Measurements from ENCODE around the gene PTPRG.

Gene PTPRG

DNA sequence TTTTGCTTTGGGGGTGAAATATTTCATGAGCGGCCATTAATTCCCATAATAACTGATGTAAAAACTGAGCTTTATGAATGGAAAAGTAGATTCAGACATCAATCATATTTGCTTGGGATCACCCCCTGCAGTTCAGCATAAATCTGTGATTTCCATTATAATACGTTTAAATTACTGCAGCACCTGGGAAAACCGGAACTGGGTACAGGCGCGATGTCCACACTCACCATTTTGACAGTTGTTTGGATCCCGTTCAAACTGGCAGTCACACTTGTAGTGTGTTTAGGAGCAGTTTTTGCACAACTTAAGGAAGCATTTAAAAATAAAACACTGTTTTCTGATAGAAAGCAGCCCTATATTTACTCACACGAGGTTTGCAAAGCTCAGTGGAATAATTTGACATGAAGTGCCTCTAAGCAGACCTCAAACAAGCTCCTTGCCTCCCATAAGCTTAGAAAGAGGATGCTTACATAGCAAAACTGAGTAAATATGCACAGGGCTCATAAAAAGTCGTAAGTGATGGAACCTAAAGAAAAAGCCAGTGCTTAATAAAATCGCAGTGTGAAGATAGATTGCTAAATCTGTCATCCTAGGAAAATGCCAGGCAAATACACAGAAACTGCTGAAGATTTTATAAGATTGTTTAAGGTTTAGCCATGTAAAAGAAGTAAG lies 377.6 kb downstream of the PTPRG start:
- Histone ChIP-seq H3K4me1 (ENCODE audit: control insufficient read depth, low read length) (no peaks in the 10 kb centered on the region), H4K20me1 (ENCODE audit: control insufficient read depth, insufficient read depth, low read depth, low read length) (no peaks in the 10 kb centered on the region), H3K9me2 (replicated peaks; ENCODE audit: control insufficient read depth, low read length) (no peaks in the 10 kb centered on the region), H3K4me2 (ENCODE audit: low read length) (no peak overlapping the region), H3F3A (ENCODE audit: control insufficient read depth, insufficient read depth) (no peaks in the 10 kb centered on the region), H3K27ac (ENCODE audit: low read depth, low read length) (no peak overlapping the region), H3K27me3 (ENCODE audit: control insufficient read depth, low read length) (peaks cover 2% of the 10 kb centered on the region; the same call in 1 of the 2 replicates), H3K9me3 (ENCODE audit: control insufficient read depth, insufficient read depth, low read length) (no peaks in the 10 kb centered on the region; the same call in 1 of the 2 replicates), H3K79me2 (ENCODE audit: control insufficient read depth, low read length) (no peaks in the 10 kb centered on the region), H3K4me3 (ENCODE audit: low read length) (no peak overlapping the region), H3K36me3 (ENCODE audit: control insufficient read depth, low read length) (no peaks in the 10 kb centered on the region)
- TF ChIP-seq CTCF (IDR thresholded peaks at IDR 0.05; ENCODE audit: low read depth, low read length, poor library complexity, severe bottlenecking) (no peak), EZH2phosphoT487 (IDR thresholded peaks at IDR 0.05; ENCODE audit: borderline replicate concordance, low read length) (no peak)

DNA sequence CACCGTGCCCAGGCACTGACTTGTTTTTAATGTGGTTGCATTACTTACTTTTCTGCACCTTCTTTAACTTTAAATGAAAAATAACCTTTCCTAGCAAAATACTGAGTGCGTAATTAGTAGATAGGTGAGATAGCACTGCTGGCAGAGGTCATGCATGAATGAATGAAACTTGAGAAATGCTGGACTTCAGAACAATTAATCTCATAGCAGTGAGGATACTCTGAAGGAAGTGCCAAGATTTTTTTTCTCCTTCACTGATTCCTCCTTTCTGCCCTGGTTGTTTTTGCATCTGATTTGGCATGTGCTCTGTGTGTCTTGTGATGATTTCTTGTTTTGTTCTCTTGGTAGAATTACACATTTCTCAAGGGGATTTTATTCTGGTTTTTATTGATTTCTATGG lies 378.9 kb downstream of the PTPRG start:
- H3K4me3 ChIP-seq (ENCODE audit: low read length), result no peak overlapping the region
- no peaks in the 10 kb centered on the region for H3K4me1 ChIP-seq (ENCODE audit: control insufficient read depth, low read length)
- H3K27ac ChIP-seq (ENCODE audit: low read depth, low read length), result no peak overlapping the region
- no peaks in the 10 kb centered on the region for H3K36me3 ChIP-seq (ENCODE audit: control insufficient read depth, low read length)
- no peaks in the 10 kb centered on the region for H3K9me2 ChIP-seq (replicated peaks; ENCODE audit: control insufficient read depth, low read length)
- H3K79me2 ChIP-seq (ENCODE audit: control insufficient read depth, low read length), result no peaks in the 10 kb centered on the region
- H3K27me3 ChIP-seq (ENCODE audit: control insufficient read depth, low read length), result no peaks in the 10 kb centered on the region
- H4K20me1 ChIP-seq (ENCODE audit: control insufficient read depth, insufficient read depth, low read depth, low read length), result no peaks in the 10 kb centered on the region
- no peak for TF ChIP-seq CTCF (IDR thresholded peaks at IDR 0.05; ENCODE audit: low read depth, low read length, poor library complexity, severe bottlenecking)
- no peak for TF ChIP-seq EZH2phosphoT487 (IDR thresholded peaks at IDR 0.05; ENCODE audit: borderline replicate concordance, low read length)
- H3K4me2 ChIP-seq (ENCODE audit: low read length), result no peak overlapping the region
- H3F3A ChIP-seq (ENCODE audit: control insufficient read depth, insufficient read depth), result no peaks in the 10 kb centered on the region
- H3K9me3 ChIP-seq (ENCODE audit: control insufficient read depth, insufficient read depth, low read length), result no peaks in the 10 kb centered on the region; the same call in 1 of the 2 replicates

GRCh38 chr3:61943975-61944374 lies 382.6 kb downstream of the PTPRG start:
- Histone ChIP-seq H3K9me2 (replicated peaks; ENCODE audit: control insufficient read depth, low read length) (no peaks in the 10 kb centered on the region), H3K36me3 (ENCODE audit: control insufficient read depth, low read length) (no peaks in the 10 kb centered on the region), H3K27ac (ENCODE audit: low read depth, low read length) (no peak overlapping the region), H3K4me2 (ENCODE audit: low read length) (no peak overlapping the region), H3K4me1 (ENCODE audit: control insufficient read depth, low read length) (no peaks in the 10 kb centered on the region), H4K20me1 (ENCODE audit: control insufficient read depth, insufficient read depth, low read depth, low read length) (no peaks in the 10 kb centered on the region), H3K27me3 (ENCODE audit: control insufficient read depth, low read length) (no peaks in the 10 kb centered on the region), H3K79me2 (ENCODE audit: control insufficient read depth, low read length) (no peaks in the 10 kb centered on the region), H3K4me3 (ENCODE audit: low read length) (no peak overlapping the region), H3K9me3 (ENCODE audit: control insufficient read depth, insufficient read depth, low read length) (no peaks in the 10 kb centered on the region; the same call in 1 of the 2 replicates), H3F3A (ENCODE audit: control insufficient read depth, insufficient read depth) (no peaks in the 10 kb centered on the region)
- no peak for TF ChIP-seq CTCF (IDR thresholded peaks at IDR 0.05; ENCODE audit: low read depth, low read length, poor library complexity, severe bottlenecking)
- no peak for TF ChIP-seq EZH2phosphoT487 (IDR thresholded peaks at IDR 0.05; ENCODE audit: borderline replicate concordance, low read length)

Measured in DOHH2 (cell line).